ENCODE results near the gene GZMH.
"Not testable (repeated sequence)": the region's sequence is repeated elsewhere in the genome, so short reads cannot be mapped to it uniquely, and the experiment has no call there.

The GZMH gene

DNA sequence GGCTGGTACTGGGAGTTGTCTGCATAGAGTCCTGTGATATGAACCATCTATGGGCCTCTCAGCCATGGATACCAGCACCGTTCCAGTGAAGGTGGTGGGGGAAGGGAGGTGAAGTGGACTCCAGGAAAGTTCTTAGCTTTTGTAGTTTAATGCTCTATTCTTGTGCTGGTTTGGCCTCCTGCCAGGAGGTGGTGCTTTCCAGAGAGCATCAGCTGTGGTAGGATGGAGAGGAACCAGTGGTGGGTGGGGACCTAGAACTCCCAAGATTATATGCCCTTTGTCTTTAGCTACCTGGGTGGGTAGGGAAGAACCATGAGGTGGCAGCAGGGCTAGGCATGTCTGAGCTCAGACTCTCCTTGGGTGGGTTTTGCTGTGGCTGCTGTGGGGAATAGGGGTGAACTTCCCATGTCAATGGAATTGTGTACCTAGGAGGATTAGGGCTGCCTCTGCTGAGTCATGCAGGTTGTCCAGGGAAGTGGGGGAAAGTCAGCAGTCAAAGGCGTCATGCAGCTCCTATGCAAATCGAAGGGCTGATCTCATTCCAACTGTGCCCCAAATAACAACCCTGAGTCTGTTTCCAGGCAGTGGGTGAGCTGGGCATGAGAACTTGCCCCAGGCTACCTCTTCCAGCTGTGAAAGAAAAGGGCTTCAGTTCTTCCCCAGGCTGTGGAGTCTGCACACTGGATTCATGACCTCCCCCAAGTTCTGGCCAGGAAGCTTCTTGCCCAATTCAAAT lies 14.2 kb downstream of the GZMH start:
- DNase-seq (ENCODE audit: low read depth in 2 of 2) = no peak

DNA sequence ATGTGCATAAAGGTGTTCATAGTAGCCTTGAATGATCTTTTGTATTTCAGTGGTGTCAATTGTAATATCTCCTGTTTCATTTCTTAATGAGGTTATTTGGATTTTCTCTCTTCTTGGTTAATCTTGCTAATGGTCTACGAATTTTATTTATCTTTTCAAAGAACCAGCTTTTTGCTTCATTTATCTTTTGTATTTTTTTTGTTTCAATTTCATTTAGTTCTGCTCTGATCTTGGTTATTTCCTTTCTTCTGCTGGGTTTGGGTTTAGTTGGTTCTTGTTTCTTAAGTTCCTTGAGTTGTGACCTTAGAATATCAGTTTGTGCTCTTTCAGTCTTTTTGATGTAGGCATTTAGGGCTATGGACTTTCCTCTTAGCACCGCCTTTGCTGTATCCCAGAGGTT lies 18.5 kb downstream of the GZMH start:
- not testable (repeated sequence) for DNase-seq (ENCODE audit: low read depth in 2 of 2)

DNA sequence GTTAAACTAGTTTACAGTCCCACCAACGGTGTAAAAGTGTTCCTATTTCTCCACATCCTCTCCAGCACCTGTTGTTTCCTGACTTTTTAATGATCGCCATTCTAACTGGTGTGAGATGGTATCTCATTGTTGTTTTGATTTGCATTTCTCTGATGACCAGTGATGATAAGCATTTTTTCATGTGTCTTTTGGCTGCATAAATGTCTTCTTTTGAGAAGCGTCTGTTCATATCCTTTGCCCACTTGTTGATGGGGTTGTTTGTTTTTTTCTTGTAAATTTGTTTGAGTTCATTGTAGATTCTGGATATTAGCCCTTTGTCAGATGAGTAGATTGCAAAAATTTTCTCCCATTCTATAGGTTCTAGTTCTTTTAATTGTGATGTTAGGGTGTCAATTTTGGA lies 25.1 kb downstream of the GZMH start:
- DNase-seq (ENCODE audit: low read depth in 2 of 2) = not testable (repeated sequence)

DNA sequence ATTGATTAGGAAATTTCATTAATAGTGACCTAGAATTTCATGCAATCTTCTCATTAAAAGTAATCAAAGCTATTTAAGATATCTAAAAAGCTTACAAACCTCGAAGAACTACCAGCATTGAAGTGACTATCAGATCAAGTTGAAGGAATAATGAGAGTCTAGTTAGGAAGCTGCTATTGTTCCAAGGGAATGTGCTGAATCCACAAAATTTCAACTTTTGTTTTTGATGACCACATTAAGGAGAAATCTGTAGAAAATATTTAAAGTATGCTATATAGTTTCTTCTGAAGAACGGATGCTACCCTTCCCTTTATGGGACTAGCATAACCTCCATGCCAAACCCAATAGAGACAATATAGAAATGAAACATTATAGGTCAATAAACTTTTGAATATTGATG lies 30.9 kb downstream of the GZMH start:
- DNase-seq (ENCODE audit: low read depth in 2 of 2) = no peak

DNA sequence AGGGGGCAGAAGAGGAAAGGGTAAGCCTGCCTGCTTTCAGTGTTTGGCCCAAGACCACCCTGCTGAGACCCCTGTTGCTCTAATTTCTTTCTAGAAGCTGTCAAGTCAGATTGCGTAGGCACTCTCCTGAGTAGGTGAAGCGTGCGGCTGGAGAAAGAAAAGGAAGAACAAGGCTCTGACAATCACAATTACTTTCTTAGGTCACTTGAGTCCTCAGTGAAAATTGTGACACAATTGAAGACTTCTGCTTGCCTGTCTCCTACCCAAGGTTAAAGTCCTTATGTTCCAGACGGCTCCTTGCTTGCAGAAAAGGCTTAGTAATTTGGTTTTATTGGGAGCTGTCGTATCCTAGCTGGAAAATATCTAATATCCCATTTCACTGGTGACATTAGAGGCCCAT lies 32.7 kb downstream of the GZMH start:
- no peak for DNase-seq (ENCODE audit: low read depth in 2 of 2)

DNA sequence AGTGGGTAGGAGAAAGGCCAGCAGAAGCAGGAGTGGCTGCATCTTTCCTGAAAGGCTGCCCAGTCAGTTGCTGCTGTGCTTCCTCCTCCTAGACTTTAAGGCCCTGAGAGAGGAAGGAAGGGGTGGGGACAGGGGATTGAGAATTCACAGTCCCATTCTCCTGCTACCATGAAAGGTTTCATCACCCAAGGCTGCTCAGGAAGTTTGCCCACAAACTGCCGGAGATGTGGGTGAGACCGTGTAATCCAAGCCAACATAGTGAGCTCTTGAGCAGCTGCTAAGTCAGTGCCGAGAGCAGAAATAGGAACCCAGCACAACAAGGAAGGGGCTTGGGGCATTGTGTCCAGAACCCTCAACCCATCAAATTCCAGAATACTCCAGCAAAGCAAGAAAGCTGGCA lies 33.3 kb downstream of the GZMH start, which contains the start of gene CTSG:
TSS of gene CTSG (minus strand) at position 69 of the 400 bp plus-strand sequence. CDS start at position 42, 27 bp downstream.
- DNase-seq (ENCODE audit: low read depth in 2 of 2) = no peak

DNA sequence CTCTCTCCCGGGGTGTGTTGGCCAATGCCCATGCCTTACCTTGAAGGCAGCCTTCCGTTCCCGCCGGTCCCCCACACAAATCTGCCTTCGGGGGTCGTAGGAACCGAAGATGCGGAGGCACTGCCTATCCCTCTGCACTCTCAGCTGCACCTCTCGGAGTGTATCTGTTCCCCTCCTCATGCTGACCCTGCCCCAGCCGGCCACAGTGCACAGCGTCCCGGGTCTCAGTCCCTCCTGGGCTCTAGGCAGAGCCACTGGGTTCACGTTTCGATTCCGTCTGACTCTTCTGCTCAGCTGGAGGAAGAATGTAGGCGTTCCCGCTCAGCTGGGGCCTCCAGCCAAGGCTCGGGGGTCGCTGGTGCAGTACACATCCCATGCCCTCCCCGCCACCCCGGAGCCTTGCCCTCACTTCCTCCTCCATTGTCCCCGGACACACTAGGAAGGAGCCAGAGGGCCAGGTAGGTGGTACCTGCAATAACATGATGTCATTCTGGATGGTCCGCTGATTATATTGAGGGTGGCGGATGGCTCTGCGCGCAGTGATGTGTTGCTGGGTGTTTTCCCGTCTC lies 35.2 kb downstream of the GZMH start:
- no peak for DNase-seq (ENCODE audit: low read depth in 2 of 2)

DNA sequence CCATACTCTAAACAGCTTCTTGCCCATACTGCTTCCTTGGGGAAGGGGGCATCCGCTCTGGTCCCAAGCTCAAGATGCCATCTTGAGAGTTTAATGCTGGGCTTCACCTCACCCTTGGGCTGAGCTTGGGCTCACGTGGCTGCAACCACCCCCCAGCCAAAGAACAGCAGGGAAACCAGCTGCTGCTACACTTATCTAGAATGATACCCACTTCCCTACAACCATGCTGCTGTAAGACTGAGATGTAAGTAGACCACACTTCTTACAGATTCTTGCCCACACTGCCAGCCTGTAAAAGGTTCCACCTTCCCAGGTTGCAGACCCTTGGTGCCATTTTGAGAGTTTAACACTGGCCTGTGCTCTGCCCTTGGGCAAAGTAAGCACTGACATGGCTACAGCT lies 43.2 kb downstream of the GZMH start:
- DNase-seq (ENCODE audit: low read depth in 2 of 2) = no peak

DNA sequence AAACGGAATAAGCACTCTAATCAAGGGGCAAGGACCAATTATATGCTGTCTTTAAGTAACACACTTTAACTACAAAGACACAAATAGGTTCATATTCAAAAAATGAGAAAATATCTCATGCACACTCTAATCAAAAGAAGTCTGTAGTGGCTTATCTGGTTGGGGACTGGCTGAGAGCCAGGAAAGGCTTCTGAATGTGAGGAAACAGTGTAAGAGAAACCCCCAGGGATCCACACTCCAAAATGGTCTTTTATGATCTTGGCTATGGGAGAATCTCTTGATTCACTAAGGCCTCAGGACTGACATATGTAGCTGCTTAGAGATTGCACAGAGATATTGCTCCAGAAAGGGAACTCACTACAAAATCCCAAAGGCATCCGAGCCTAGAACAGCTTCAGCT lies 43.7 kb downstream of the GZMH start:
- DNase-seq (ENCODE audit: low read depth in 2 of 2) = no peak

DNA sequence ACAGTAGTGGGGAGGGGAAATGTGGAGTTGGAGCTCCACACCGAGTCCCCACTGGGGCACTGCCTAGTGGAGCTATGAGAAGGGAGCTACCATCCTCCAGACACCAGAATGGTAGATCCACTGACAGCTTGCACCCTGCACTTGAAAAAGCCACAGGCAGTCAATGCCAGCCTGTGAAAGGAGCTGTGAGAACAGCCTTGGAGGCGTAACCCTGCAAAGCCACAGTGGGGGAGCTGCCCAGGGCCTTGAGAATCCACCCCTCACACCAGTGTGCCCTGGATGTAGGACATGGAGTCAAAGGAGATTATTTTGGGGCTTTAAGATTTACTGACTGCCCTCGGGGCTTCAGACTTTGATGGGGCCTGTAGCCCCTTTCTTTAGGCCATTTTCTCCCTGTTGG lies 46.0 kb downstream of the GZMH start:
- DNase-seq (ENCODE audit: low read depth in 2 of 2) = no peak

DNA sequence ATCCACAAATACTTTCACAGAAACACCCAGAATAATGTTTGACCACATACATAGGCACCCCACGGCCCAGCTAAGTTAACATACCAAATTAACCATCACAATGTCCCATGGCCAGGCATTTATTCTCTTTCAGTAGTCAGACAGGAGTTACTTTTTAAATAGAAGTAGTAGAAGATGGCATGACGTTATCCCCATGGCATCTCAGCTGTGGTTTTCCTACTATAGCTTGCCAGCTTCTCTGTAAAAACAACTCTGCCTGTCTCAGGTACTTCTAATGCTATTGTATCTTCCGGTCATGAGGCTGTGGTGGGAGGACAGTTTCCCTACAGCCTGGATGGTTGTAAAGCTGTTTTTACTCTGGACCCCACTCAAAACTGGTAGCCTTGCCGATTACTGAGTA lies 52.7 kb downstream of the GZMH start:
- DNase-seq (ENCODE audit: low read depth in 2 of 2) = no peak

All from stimulated activated CD8-positive, alpha-beta memory T cell treated with anti-CD3 and anti-CD28 coated beads, Interleukin-7, amount 100 ng/mL, for 1 hour (primary cell).